Activated CD8-positive, alpha-beta memory T cell treated with anti-CD3 and anti-CD28 coated beads, Interleukin-2, amount 50 U/mL, for 24 hours (primary cell): ENCODE data around the gene SLC38A11.

Experiments used
- DNase-seq: peaks from one replicate; pipeline ENCODE4 v3.0.0-alpha.2; 2020; ENCODE audit errors: extremely low read depth

Gene SLC38A11

GRCh38 chr2:164972216-164972615 lies 16.9 kb upstream of the SLC38A11 start:
- no peak for DNase-seq

GRCh38 chr2:164969909-164970690 lies 14.8 kb upstream of the SLC38A11 start:
- DNase-seq: no peak

GRCh38 chr2:164967781-164968228 lies 12.5 kb upstream of the SLC38A11 start:
- no peak for DNase-seq

- no peak for DNase-seq
These were observed 12.0 kb upstream of the SLC38A11 start for GRCh38 chr2:164967361-164967760.

- DNase-seq: no peak
These were observed 9.4 kb upstream of the SLC38A11 start for GRCh38 chr2:164964700-164965099.

GRCh38 chr2:164960159-164960558 lies 4.8 kb upstream of the SLC38A11 start:
- no peak for DNase-seq

GRCh38 chr2:164954186-164954585 lies 1.1 kb downstream of the SLC38A11 start:
- no peak for DNase-seq

- no peak for DNase-seq
These were observed 2.0 kb downstream of the SLC38A11 start for GRCh38 chr2:164953279-164953678.

GRCh38 chr2:164952057-164952702 lies 3.1 kb downstream of the SLC38A11 start:
- DNase-seq: no peak

- no peak for DNase-seq
These were observed 6.8 kb downstream of the SLC38A11 start for GRCh38 chr2:164948540-164948939.

GRCh38 chr2:164947281-164947680 lies 8.0 kb downstream of the SLC38A11 start:
- DNase-seq: no peak

GRCh38 chr2:164943289-164943688 lies 12.0 kb downstream of the SLC38A11 start:
- DNase-seq: no peak

- no peak for DNase-seq
These were observed 17.4 kb downstream of the SLC38A11 start for GRCh38 chr2:164937864-164938401.

- DNase-seq: no peak
These were observed 19.9 kb downstream of the SLC38A11 start for GRCh38 chr2:164935118-164936101.

- no peak for DNase-seq
These were observed 20.8 kb downstream of the SLC38A11 start for GRCh38 chr2:164934401-164935117.

- no peak for DNase-seq
These were observed 21.6 kb downstream of the SLC38A11 start for GRCh38 chr2:164933671-164934189.

- DNase-seq: no peak
These were observed 22.9 kb downstream of the SLC38A11 start for GRCh38 chr2:164932377-164932776.

- no peak for DNase-seq
These were observed 27.1 kb downstream of the SLC38A11 start for GRCh38 chr2:164928101-164928673.

- no peak for DNase-seq
These were observed 33.2 kb downstream of the SLC38A11 start for GRCh38 chr2:164922134-164922533.

- no peak for DNase-seq
These were observed 34.9 kb downstream of the SLC38A11 start for GRCh38 chr2:164920430-164920829.
